Measurements from ENCODE around the gene DICER1. TPM values are rescaled to one million over a fixed set of nuclear protein-coding genes. Genes with fewer than 3 reads are reported as not detected.
A peak's percentile ranks its signal among the peaks of the same experiment; 100 is the strongest.

The DICER1 gene
- total RNA-seq, 1 donor from 2014 or later = 118 TPM

DNA sequence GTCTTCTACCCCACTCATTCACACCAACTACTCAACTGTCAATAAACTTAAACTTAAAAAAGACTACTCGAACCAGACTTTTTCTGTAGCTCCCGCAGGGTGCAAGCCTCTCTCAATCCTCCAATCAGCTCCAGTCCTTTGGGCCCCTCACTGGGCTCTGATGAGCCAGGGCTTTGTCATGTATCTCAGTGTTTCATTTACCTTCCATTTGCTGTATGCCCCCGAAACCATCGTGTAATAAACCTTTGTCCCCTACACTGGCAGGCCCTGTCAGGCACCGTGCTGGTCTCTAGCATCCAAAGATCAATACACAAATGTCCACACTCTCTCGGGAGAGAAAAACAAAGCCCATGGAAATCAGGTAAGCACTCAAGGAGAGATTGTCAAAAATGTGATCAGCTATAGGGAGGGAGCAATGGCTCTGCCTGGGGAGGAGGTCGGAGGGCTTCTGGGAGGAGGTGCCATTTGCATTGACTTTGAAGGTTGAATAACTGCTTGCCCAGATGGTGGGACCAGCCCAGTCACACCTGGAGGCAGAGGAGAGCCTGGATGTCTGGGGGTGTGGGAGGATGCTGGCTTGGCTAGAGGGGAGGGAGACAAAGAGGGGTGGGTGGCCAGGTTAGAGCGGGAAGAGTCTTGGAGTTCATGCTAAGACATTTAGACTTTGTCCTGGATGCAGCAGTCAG is 42.1 kb upstream of the DICER1 start:
- Mint-ChIP-seq H3K9me3 (ENCODE audit: low read depth) (peaks cover 3% of the 10 kb centered on the region), H3K27ac (peak overlapping the region; percentile 71), H3K36me3 (ENCODE audit: insufficient read depth) (peaks cover 18% of the 10 kb centered on the region), H3K4me3 (ENCODE audit: low read depth) (no peak overlapping the region), H3K4me1 (ENCODE audit: low read depth) (peaks cover 31% of the 10 kb centered on the region), H3K27me3 (no peaks in the 10 kb centered on the region)
- DNase-seq (ENCODE audit: low spot score, unreplicated experiment) = no peak
- TF ChIP-seq CTCF (IDR thresholded peaks at IDR 0.05; ENCODE audit: unreplicated experiment) = no peak

GRCh38 chr14:95198320-95198719 is 41.0 kb upstream of the DICER1 start:
- H3K27me3 Mint-ChIP-seq = no peaks in the 10 kb centered on the region
- TF ChIP-seq CTCF (IDR thresholded peaks at IDR 0.05; ENCODE audit: unreplicated experiment) = no peak
- no peak overlapping the region for H3K4me3 Mint-ChIP-seq (ENCODE audit: low read depth)
- DNase-seq (ENCODE audit: low spot score, unreplicated experiment) = no peak
- peaks cover 31% of the 10 kb centered on the region for H3K4me1 Mint-ChIP-seq (ENCODE audit: low read depth)
- peaks cover 8% of the 10 kb centered on the region for H3K36me3 Mint-ChIP-seq (ENCODE audit: insufficient read depth)
- H3K27ac Mint-ChIP-seq = no peak overlapping the region
- no peaks in the 10 kb centered on the region for H3K9me3 Mint-ChIP-seq (ENCODE audit: low read depth)

- peak overlapping the region; percentile 97 for H3K27ac Mint-ChIP-seq
Observed at GRCh38 chr14:95197551-95197950, 40.2 kb upstream of the DICER1 start.

DNA sequence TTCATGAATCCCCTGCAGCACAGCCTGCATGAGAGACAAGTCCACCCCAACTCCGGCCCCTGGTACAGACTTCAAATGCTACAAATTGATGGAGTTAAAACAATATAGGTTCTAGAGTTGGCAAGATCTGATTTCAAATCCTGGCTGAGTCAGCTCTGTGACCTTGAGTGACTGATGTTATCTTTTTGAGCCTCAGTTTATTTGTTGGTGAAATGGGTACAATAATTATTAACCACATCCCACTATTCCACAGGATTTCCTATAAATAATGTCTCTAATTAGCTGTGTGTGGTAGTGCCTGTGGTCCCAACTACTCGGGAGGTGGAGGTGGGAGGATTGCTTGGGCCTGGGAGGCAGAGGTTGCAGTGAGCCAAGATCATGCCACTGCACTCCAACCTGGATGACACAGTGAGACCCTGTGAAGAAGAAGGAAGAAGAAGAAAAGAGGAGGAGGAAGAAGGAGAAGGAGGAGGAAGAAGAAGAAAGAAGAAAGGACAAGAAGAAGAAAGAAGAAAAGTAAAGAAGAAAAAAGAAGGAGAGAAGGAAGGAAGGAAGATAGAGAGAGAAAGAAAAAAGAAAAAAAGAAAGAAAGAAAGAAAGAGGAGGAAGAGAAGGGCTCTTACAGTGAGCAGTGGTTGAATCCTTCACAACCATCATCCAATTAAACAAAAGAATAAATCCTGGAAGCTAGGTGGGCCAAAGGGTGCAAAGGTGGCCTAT is 39.7 kb upstream of the DICER1 start:
- Mint-ChIP-seq H3K4me1 (ENCODE audit: low read depth) (peaks cover 31% of the 10 kb centered on the region), H3K36me3 (ENCODE audit: insufficient read depth) (peaks cover 5% of the 10 kb centered on the region), H3K27ac (peak overlapping the region; percentile 97), H3K27me3 (no peaks in the 10 kb centered on the region), H3K4me3 (ENCODE audit: low read depth) (peak overlapping the region; percentile 51), H3K9me3 (ENCODE audit: low read depth) (no peaks in the 10 kb centered on the region)
- TF ChIP-seq CTCF (IDR thresholded peaks at IDR 0.05; ENCODE audit: unreplicated experiment) = no peak
- DNase-seq (ENCODE audit: low spot score, unreplicated experiment) = no peak

More at GRCh38 chr14:95197551-95197950, 40.2 kb upstream of the DICER1 start:
- Mint-ChIP-seq H3K4me3 (ENCODE audit: low read depth) (peak overlapping the region; percentile 51), H3K4me1 (ENCODE audit: low read depth) (peaks cover 31% of the 10 kb centered on the region), H3K9me3 (ENCODE audit: low read depth) (no peaks in the 10 kb centered on the region), H3K27me3 (no peaks in the 10 kb centered on the region), H3K36me3 (ENCODE audit: insufficient read depth) (peaks cover 5% of the 10 kb centered on the region)
- no peak for TF ChIP-seq CTCF (IDR thresholded peaks at IDR 0.05; ENCODE audit: unreplicated experiment)
- DNase-seq (ENCODE audit: low spot score, unreplicated experiment) = peak; percentile 24

GRCh38 chr14:95196268-95196667 is 38.9 kb upstream of the DICER1 start:
- Mint-ChIP-seq H3K4me1 (ENCODE audit: low read depth) (peaks cover 33% of the 10 kb centered on the region), H3K4me3 (ENCODE audit: low read depth) (no peak overlapping the region), H3K36me3 (ENCODE audit: insufficient read depth) (peaks cover 4% of the 10 kb centered on the region), H3K27ac (peak overlapping the region; percentile 97), H3K9me3 (ENCODE audit: low read depth) (no peaks in the 10 kb centered on the region), H3K27me3 (no peaks in the 10 kb centered on the region)
- no peak for DNase-seq (ENCODE audit: low spot score, unreplicated experiment)
- peak; percentile 25 for TF ChIP-seq CTCF (IDR thresholded peaks at IDR 0.05; ENCODE audit: unreplicated experiment)
